Smooth muscle cell (in vitro differentiated cells): ENCODE results near the gene ZNF397. TPM values are rescaled to one million over a fixed set of nuclear protein-coding genes. Genes with fewer than 3 reads are reported as not detected.

Experiments used
- DNase-seq: peaks from one replicate; lab custom pipeline; 2025; ENCODE audit not compliant: unreplicated experiment; lab: John Stamatoyannopoulos, UW
- H2AFZ ChIP-seq: fragments of 200-600 bp; sonication (generic); 2 replicates; pipeline ENCODE4 v1.6.0; 2016; ENCODE audit warnings: antibody characterized with exemption, low read depth, mild to moderate bottlenecking
- H3F3A ChIP-seq: fragments of 200-600 bp; sonication (generic); 2 replicates; pipeline ENCODE4 v1.6.0; 2017; ENCODE audit warnings: antibody characterized with exemption, low read depth
- H3K27ac ChIP-seq: fragments of 200-600 bp; sonication (generic); 2 replicates; pipeline ENCODE4 v1.5.1; 2016; ENCODE audit warnings: low read depth, mild to moderate bottlenecking
- H3K27me3 ChIP-seq: fragments of 200-600 bp; sonication (generic); 2 replicates; pipeline ENCODE4 v1.6.1; 2016; ENCODE audit warnings: low read depth, mild to moderate bottlenecking
- H3K36me3 ChIP-seq: fragments of 200-600 bp; sonication (generic); 2 replicates; pipeline ENCODE4 v1.5.1; 2016; ENCODE audit warnings: low read depth
- H3K4me1 ChIP-seq: fragments of 200-600 bp; sonication (generic); 2 replicates; pipeline ENCODE4 v1.5.1; 2016; ENCODE audit warnings: low read depth
- H3K4me2 ChIP-seq: fragments of 200-600 bp; sonication (generic); 2 replicates; pipeline ENCODE4 v1.6.0; 2016; ENCODE audit warnings: mild to moderate bottlenecking
- H3K4me3 ChIP-seq: fragments of 200-600 bp; sonication (generic); 2 replicates; pipeline ENCODE4 v1.5.1; 2016; ENCODE audit warnings: mild to moderate bottlenecking
- H3K79me2 ChIP-seq: fragments of 200-600 bp; sonication (generic); 2 replicates; pipeline ENCODE4 v1.6.0; 2016; ENCODE audit warnings: low read depth, mild to moderate bottlenecking
- H3K9ac ChIP-seq: fragments of 200-600 bp; sonication (generic); 2 replicates; pipeline ENCODE4 v1.6.0; 2016; ENCODE audit warnings: low read depth
- H3K9me3 ChIP-seq: fragments of 200-600 bp; sonication (generic); replicated peaks from 2 replicates; pipeline ENCODE4 v1.5.1; 2016; ENCODE audit warnings: low read depth
- H4K20me1 ChIP-seq: fragments of 200-600 bp; sonication (generic); 2 replicates; pipeline ENCODE4 v1.6.0; 2016; ENCODE audit warnings: low read depth
- WGBS: methylation state at CpG from one replicate; pipeline ENCODE4 v1.1.7; 2016; ENCODE audit warnings: low lambda C conversion rate; 5-methylcytosine and 5-hydroxymethylcytosine counted together
- polyA plus RNA-seq: library from polyadenylated mRNA; unstranded; fragments of >200 nt; fragmentation: Nextera tagmentation; extraction: Ambion mirVana; gene quantifications from 2 replicates; pipeline ENCODE4 v1.2.1, GENCODE V29; 2016
- total RNA-seq: library from RNA; depleted of rRNA; stranded (reverse); fragments of >200 nt; gene quantifications from 2 replicates; pipeline ENCODE4 v1.2.3, GENCODE V29; 2014
- TF ChIP-seq, protein P1 (sequence below): fragments of 200-600 bp; sonication (generic); IDR thresholded peaks from 2 replicates; pipeline ENCODE4 v1.5.1; 2017; ENCODE audit warnings: borderline replicate concordance, mild to moderate bottlenecking, antibody characterized with exemption; ENCODE audit not compliant: insufficient read depth, poor library complexity, severe bottlenecking

Gene ZNF397
- total RNA-seq (11.8 and 14.6 TPM in 2 replicates), polyA plus RNA-seq (5.3 and 6.3 TPM in 2 replicates)

- Histone ChIP-seq H2AFZ (peak within 1 kb of the TSS; percentile 95), H3K36me3 (peaks cover 17% of the 10 kb centered on the region), H3K79me2 (peaks cover 15% of the 10 kb centered on the region), H3K4me2 (peak within 1 kb of the TSS; percentile 84), H3K9ac (peak within 1 kb of the TSS; percentile 95), H4K20me1 (no peaks in the 10 kb centered on the region), H3K27me3 (no peaks in the 10 kb centered on the region), H3K9me3 (no peaks in the 10 kb centered on the region), H3K4me3 (peak within 1 kb of the TSS; percentile 77), H3F3A (no peaks in the 10 kb centered on the region), H3K4me1 (peaks cover 17% of the 10 kb centered on the region), H3K27ac (peak within 1 kb of the TSS; percentile 96)
- peak; percentile 78 for DNase-seq
- TF ChIP-seq, protein P1, sequence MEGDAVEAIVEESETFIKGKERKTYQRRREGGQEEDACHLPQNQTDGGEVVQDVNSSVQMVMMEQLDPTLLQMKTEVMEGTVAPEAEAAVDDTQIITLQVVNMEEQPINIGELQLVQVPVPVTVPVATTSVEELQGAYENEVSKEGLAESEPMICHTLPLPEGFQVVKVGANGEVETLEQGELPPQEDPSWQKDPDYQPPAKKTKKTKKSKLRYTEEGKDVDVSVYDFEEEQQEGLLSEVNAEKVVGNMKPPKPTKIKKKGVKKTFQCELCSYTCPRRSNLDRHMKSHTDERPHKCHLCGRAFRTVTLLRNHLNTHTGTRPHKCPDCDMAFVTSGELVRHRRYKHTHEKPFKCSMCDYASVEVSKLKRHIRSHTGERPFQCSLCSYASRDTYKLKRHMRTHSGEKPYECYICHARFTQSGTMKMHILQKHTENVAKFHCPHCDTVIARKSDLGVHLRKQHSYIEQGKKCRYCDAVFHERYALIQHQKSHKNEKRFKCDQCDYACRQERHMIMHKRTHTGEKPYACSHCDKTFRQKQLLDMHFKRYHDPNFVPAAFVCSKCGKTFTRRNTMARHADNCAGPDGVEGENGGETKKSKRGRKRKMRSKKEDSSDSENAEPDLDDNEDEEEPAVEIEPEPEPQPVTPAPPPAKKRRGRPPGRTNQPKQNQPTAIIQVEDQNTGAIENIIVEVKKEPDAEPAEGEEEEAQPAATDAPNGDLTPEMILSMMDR: no peak
- 2% methylated on average over 53 of the region's 60 CpGs for WGBS
These were observed at the start of gene ZNF397 for GRCh38 chr18:35240664-35241447. Gene ZNF397, plus strand, starts transcription at chr18:35241034. Its CDS starts 1,437 bp downstream, at chr18:35242471.

DNA sequence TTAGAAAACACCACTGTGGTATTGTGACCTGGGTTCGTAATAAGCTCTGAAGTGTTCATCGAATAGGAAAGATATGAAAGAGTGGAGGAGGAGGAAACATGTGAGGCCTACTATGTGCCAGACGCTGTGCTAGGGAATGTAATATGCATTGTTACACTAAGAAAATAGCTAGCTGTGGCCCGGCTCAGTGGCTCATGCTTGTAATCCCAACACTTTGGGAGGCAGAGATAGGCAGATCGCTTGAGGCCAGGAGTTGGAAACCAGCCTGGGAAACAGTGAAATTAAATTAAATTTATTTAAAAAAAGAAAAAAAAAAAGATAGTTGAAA is 49.2 kb upstream of the ZNF397 start:
- no peak overlapping the region for H3K4me3 ChIP-seq
- peaks cover 4% of the 10 kb centered on the region for H3K4me1 ChIP-seq
- no peak for DNase-seq
- H3K27me3 ChIP-seq: no peaks in the 10 kb centered on the region
- TF ChIP-seq, protein P1: no peak
- no peaks in the 10 kb centered on the region for H3F3A ChIP-seq
- no peaks in the 10 kb centered on the region for H3K36me3 ChIP-seq
- no peak overlapping the region for H3K27ac ChIP-seq
- 74% methylated on average over 5 of the region's 5 CpGs for WGBS
- H3K9me3 ChIP-seq: no peaks in the 10 kb centered on the region
- no peaks in the 10 kb centered on the region for H4K20me1 ChIP-seq
- H3K4me2 ChIP-seq: no peak overlapping the region
- no peak overlapping the region for H3K9ac ChIP-seq
- peak overlapping the region; percentile 23 for H2AFZ ChIP-seq
- H3K79me2 ChIP-seq: no peaks in the 10 kb centered on the region

DNA sequence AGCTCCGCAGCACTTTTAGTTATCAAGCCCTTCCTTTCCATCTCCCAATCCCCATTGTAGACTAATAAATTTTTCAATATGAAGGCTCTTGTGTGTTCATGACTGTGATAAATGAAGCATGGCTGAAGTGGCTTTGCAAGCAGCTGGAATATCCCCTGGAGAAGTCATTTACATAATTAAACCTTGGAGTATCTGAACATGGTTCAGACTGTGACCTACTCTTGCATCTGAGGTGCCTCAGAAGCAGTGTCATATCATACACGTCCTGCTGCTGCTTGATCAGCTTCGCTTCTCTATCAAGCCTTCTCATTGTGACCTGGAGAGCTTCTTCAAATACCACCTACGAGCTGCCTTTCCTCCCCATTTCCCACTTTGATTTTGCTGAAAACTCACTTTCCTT is 48.4 kb upstream of the ZNF397 start:
- DNase-seq: no peak
- TF ChIP-seq, protein P1: no peak
- Histone ChIP-seq H3K27me3 (no peaks in the 10 kb centered on the region), H3K36me3 (no peaks in the 10 kb centered on the region), H3K4me3 (no peak overlapping the region), H3K9ac (no peak overlapping the region), H2AFZ (no peak overlapping the region), H3K9me3 (no peaks in the 10 kb centered on the region), H3K27ac (no peak overlapping the region), H4K20me1 (no peaks in the 10 kb centered on the region), H3K79me2 (no peaks in the 10 kb centered on the region), H3F3A (no peaks in the 10 kb centered on the region), H3K4me1 (peaks cover 4% of the 10 kb centered on the region), H3K4me2 (no peak overlapping the region)
- 97% methylated on average over 4 of the region's 4 CpGs for WGBS

DNA sequence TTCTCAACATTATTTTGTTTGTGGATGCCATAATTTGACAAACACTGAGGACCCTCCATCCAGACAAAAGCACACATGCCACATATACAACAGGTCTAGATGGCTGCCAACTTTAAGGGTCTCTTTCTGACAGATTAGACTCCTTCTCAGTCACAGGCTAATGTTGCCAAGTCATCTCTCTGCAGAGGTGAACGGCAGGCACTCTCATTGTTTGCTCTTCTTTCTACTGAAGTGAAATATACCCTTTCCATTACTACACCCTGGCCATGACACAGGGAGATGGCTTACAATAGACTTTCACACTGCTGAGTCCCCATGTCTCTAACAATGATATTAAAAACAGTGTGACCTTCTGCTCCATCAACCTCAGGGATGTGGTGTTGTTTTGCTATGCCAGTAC is 47.5 kb upstream of the ZNF397 start:
- no peak overlapping the region for H3K27ac ChIP-seq
- H3K27me3 ChIP-seq: no peaks in the 10 kb centered on the region
- TF ChIP-seq, protein P1: no peak

More for the DNA sequence above, 47.5 kb upstream of the ZNF397 start:
- no peak overlapping the region for H2AFZ ChIP-seq
- 92% methylated on average over 1 of the region's 1 CpG for WGBS
- H3K79me2 ChIP-seq: no peaks in the 10 kb centered on the region
- H3K9me3 ChIP-seq: no peaks in the 10 kb centered on the region
- H3K9ac ChIP-seq: no peak overlapping the region
- no peak for DNase-seq
- no peak overlapping the region for H3K4me2 ChIP-seq
- no peak overlapping the region for H3K4me3 ChIP-seq
- no peaks in the 10 kb centered on the region for H4K20me1 ChIP-seq
- H3F3A ChIP-seq: no peaks in the 10 kb centered on the region
- H3K4me1 ChIP-seq: peaks cover 4% of the 10 kb centered on the region
- H3K36me3 ChIP-seq: no peaks in the 10 kb centered on the region
